OCI-LY7 (cell line): ENCODE results near the gene LRRC52. TPM values are rescaled to one million over a fixed set of nuclear protein-coding genes. Genes with fewer than 3 reads are reported as not detected.

Experiments used
- Bru-seq: library from RNA; stranded (reverse); fragments of 400-500 nt; gene quantifications from one replicate; lab custom pipeline; 2021; lab: Mats Ljungman, UMichigan
- BruChase-seq, 2 experiments: library from RNA; stranded (reverse); fragments of 400-500 nt; gene quantifications; one replicate each; lab custom pipeline; 2021; lab: Mats Ljungman, UMichigan
- BruUV-seq: library from RNA; stranded (reverse); fragments of 400-500 nt; replicated peaks from 2 replicates; lab custom pipeline; 2021; lab: Mats Ljungman, UMichigan
- CTCF ChIA-PET: fragments of 300-600 bp; sonication (Branson Sonifier 250); formaldehyde crosslinking; loops from one replicate; lab custom pipeline; 2022; ENCODE audit warnings: antibody characterized with exemption; ENCODE audit not compliant: unreplicated experiment; lab: Charles Lee
- POLR2A ChIA-PET: fragments of 300-600 bp; sonication (Branson Sonifier 250); formaldehyde crosslinking; loops from one replicate; lab custom pipeline; 2022; ENCODE audit warnings: antibody characterized with exemption; lab: Charles Lee
- DNase-seq: peaks from one replicate; pipeline ENCODE4 v3.0.0-alpha.2; 2015; ENCODE audit warnings: low spot score
- H2AFZ ChIP-seq: fragments of 200-600 bp; sonication (generic), shearing (Covaris generic); 2 replicates; pipeline ENCODE4 v1.6.1; 2014; ENCODE audit warnings: mild to moderate bottlenecking, antibody characterized with exemption, low read length, moderate library complexity
- H3K27ac ChIP-seq: fragments of 200-600 bp; sonication (generic); 2 replicates; pipeline ENCODE4 v1.5.1; 2014; ENCODE audit warnings: mixed run types, low read depth, mild to moderate bottlenecking, moderate library complexity, low read length, inconsistent platforms; ENCODE audit not compliant: poor library complexity, severe bottlenecking
- H3K36me3 ChIP-seq: fragments of 200-600 bp; sonication (generic); 2 replicates; pipeline ENCODE4 v1.6.1; 2014; ENCODE audit warnings: mild to moderate bottlenecking, antibody characterized with exemption, low read length, moderate library complexity, mixed read lengths; ENCODE audit not compliant: insufficient read depth
- H3K4me1 ChIP-seq: fragments of 200-600 bp; sonication (generic); 2 replicates; pipeline ENCODE4 v1.5.1; 2014; ENCODE audit warnings: mild to moderate bottlenecking, low read length; ENCODE audit not compliant: insufficient read depth, poor library complexity, severe bottlenecking
- H3K4me2 ChIP-seq: fragments of 200-600 bp; sonication (generic); 2 replicates; pipeline ENCODE4 v1.6.1; 2014; ENCODE audit warnings: mild to moderate bottlenecking, low read length
- H3K4me3 ChIP-seq: fragments of 200-600 bp; sonication (generic); 2 replicates; pipeline ENCODE4 v1.5.1; 2014; ENCODE audit warnings: mild to moderate bottlenecking, low read depth, low read length; ENCODE audit not compliant: poor library complexity, severe bottlenecking
- H3K79me2 ChIP-seq: fragments of 200-600 bp; sonication (generic); 2 replicates; pipeline ENCODE4 v1.6.1; 2016; ENCODE audit warnings: low read depth, mild to moderate bottlenecking, low read length, moderate library complexity, mixed read lengths; ENCODE audit not compliant: insufficient read depth
- H3K9me2 ChIP-seq: fragments of 200-600 bp; sonication (generic); 2 replicates; pipeline ENCODE4 v1.6.1; 2016; ENCODE audit warnings: mild to moderate bottlenecking, low read length, mixed read lengths; ENCODE audit not compliant: insufficient read depth
- H3K9me3 ChIP-seq: fragments of 200-600 bp; sonication (generic); 2 replicates; pipeline ENCODE4 v1.6.1; 2014; ENCODE audit warnings: mild to moderate bottlenecking, mixed run types, low read length, mixed read lengths
- H4K20me1 ChIP-seq: fragments of 200-600 bp; sonication (generic); 2 replicates; pipeline ENCODE4 v1.6.1; 2014; ENCODE audit warnings: mild to moderate bottlenecking, antibody characterized with exemption, low read length, moderate library complexity, mixed read lengths; ENCODE audit not compliant: insufficient read depth
- EZH2phosphoT487 ChIP-seq: fragments of 200-600 bp; sonication (generic); IDR thresholded peaks from 2 replicates; pipeline ENCODE4 v1.6.1; 2018; ENCODE audit warnings: low read depth, borderline replicate concordance, mild to moderate bottlenecking, mixed run types, antibody characterized with exemption, low read length, moderate library complexity, mixed read lengths
- intact Hi-C: fragments of 100-400 bp; cut with micrococcal nuclease; formaldehyde crosslinking; loops from one replicate; pipeline ENCODE4 v1.10.0; 2022; ENCODE audit not compliant: unreplicated experiment
- long read RNA-seq: library from polyadenylated mRNA; stranded (forward); transcript quantifications from one replicate; pipeline ENCODE4 v2.0.0, GENCODE V29; 2022
- total RNA-seq, 2 experiments: library from RNA; depleted of rRNA in 1 of 2; stranded (reverse); fragments of >200 nt in 1 of 2; shearing (Covaris generic) in 1 of 2; gene quantifications; 2 replicates each; pipeline ENCODE4 v1.2.3, GENCODE V29; 2014 to 2022
- TF ChIP-seq, protein P1 (sequence below): fragments of 200-600 bp; sonication (generic); conservative IDR thresholded peaks from 2 replicates; pipeline ENCODE4 v1.5.1; 2014; ENCODE audit warnings: mild to moderate bottlenecking, antibody characterized with exemption, low read length, moderate library complexity, mixed read lengths

The LRRC52 gene, protein sequence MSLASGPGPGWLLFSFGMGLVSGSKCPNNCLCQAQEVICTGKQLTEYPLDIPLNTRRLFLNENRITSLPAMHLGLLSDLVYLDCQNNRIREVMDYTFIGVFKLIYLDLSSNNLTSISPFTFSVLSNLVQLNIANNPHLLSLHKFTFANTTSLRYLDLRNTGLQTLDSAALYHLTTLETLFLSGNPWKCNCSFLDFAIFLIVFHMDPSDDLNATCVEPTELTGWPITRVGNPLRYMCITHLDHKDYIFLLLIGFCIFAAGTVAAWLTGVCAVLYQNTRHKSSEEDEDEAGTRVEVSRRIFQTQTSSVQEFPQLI
- total RNA-seq (2014; rRNA removed; shearing (Covaris generic)) = not detected in 2 replicates
- not detected in 2 replicates for total RNA-seq (2022)
- Bru-seq, nascent RNA = not detected
- not detected for BruChase-seq, experiment 1, labeled RNA remaining after a 6-hour chase
- BruChase-seq, experiment 2, labeled RNA remaining after a 2-hour chase = not detected
- long read RNA-seq = 0 reads

DNA sequence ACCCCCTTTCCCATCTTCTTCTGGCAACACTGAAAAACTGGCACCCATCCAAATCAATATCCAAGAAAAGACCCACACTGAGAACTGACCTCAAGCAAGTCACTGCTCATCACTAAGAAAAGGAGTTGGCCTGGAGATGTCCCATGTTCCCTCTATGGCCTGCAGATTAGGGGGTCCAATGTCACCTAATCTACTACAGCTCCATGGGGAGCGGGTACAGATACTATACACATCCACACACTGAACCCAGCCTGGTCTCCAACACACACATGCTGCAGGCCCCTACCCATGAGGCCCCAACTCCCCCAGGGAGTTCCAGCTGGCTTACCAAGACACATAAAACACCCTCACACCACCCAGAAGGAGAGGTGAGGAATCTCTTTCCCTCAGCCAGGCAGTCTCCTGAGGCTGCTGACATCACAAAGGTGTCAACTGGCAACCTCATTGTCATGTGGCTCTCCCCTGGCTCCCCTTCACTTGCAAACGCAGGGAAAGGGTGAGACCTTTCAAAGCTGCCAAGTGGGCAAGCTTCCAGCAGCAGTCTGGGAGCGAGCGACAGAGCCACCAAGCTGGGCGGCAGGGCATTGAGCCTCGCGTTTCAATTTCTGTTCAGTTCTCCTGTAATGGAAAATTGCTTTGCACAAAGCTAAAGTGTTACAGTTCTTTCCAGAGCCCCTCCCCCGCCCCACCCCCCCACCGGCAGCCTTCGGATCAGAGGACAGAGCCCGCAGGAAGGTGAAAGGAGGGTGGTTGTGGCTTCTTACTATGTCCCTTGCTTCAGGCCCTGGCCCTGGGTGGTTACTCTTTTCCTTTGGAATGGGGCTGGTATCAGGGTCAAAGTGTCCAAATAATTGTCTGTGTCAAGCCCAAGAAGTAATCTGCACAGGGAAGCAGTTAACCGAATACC, at the start of gene LRRC52:
LRRC52 (plus strand) TSS at position 469 of the 907 bp plus-strand sequence; CDS start at position 766, 297 bp downstream.
- CTCF ChIA-PET = no interaction called here
- intact Hi-C loops = no loop called here
- Histone ChIP-seq H4K20me1 (no peaks in the 10 kb centered on the region), H3K27ac (no peak within 1 kb of the TSS), H3K36me3 (no peaks in the 10 kb centered on the region), H2AFZ (no peak within 1 kb of the TSS), H3K4me3 (no peak within 1 kb of the TSS), H3K9me2 (no peaks in the 10 kb centered on the region), H3K9me3 (no peaks in the 10 kb centered on the region), H3K4me1 (no peaks in the 10 kb centered on the region), H3K79me2 (no peaks in the 10 kb centered on the region), H3K4me2 (no peak within 1 kb of the TSS)
- no peak for DNase-seq
- BruUV-seq = no TSS peak
- POLR2A ChIA-PET = no interaction called here
- TF ChIP-seq, protein P1, sequence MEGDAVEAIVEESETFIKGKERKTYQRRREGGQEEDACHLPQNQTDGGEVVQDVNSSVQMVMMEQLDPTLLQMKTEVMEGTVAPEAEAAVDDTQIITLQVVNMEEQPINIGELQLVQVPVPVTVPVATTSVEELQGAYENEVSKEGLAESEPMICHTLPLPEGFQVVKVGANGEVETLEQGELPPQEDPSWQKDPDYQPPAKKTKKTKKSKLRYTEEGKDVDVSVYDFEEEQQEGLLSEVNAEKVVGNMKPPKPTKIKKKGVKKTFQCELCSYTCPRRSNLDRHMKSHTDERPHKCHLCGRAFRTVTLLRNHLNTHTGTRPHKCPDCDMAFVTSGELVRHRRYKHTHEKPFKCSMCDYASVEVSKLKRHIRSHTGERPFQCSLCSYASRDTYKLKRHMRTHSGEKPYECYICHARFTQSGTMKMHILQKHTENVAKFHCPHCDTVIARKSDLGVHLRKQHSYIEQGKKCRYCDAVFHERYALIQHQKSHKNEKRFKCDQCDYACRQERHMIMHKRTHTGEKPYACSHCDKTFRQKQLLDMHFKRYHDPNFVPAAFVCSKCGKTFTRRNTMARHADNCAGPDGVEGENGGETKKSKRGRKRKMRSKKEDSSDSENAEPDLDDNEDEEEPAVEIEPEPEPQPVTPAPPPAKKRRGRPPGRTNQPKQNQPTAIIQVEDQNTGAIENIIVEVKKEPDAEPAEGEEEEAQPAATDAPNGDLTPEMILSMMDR = no peak
- TF ChIP-seq EZH2phosphoT487 = no peak

DNA sequence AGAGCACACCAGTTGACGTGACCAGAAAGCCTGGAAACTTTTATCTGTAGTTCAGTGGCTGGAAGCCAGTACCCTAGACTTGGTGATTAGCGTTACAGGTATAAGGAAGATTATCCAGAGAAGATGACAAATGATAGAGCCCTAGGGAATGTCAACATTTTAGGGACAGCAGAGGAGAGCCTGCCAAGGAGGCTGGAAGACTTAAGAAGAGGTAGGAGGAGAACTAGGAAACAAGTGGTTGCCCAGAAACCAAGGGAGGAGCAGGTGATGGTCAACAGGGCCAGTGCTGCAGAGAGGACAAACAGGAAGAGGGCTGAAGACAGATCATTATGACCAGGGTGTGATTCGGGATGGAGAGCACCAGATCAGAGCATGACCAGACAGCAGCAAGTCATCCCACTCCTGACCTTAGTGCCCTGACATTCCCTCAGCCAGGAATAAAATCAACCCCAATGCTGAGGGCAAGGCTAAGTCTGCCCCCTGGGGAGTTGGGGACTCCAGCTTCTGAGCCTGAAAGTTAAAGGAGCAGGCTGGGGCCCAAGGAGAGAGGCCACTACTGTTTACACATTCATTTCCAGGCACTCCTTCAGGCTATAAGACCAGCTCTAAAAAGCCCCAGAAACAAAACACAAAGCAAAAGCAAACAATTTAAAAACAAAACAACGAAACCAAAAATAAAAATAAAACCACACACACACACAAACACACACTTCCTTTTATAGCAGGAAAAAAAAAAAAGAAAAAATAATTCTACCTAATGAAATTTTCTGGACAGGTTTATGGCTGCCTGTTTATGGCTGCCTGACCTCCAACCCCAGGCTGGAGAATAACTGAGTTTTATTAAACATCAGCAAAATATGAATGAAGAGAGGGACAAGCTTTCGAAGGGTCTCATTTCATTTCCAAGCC, 48.6 kb upstream of the LRRC52 start:
- no peaks in the 10 kb centered on the region for H3K4me1 ChIP-seq
- POLR2A ChIA-PET = interaction anchor here (0.6 kb wide), 1 partner anchor 189 kb away, joined by 3 read pairs; no protein-coding TSS in a partner anchor
- no peaks in the 10 kb centered on the region for H3K9me3 ChIP-seq
- H3K9me2 ChIP-seq = no peaks in the 10 kb centered on the region
- H3K27ac ChIP-seq = no peak overlapping the region
- no peaks in the 10 kb centered on the region for H3K36me3 ChIP-seq
- no TSS peak for BruUV-seq
- no peaks in the 10 kb centered on the region for H4K20me1 ChIP-seq
- no peak for DNase-seq
- H3K4me2 ChIP-seq = no peak overlapping the region
- no peak for TF ChIP-seq EZH2phosphoT487
- TF ChIP-seq, protein P1 = no peak
- intact Hi-C loops = no loop called here
- H3K4me3 ChIP-seq = no peak overlapping the region
- H3K79me2 ChIP-seq = no peaks in the 10 kb centered on the region
- H2AFZ ChIP-seq = no peak overlapping the region
- CTCF ChIA-PET = interaction anchor here (0.6 kb wide), 1 partner anchor 41 kb away, joined by 3 read pairs; no protein-coding TSS in a partner anchor
